Brain microvascular endothelial cell (primary cell): ENCODE measurements around the gene TMC7.
"Not testable (repeated sequence)": the region's sequence is repeated elsewhere in the genome, so short reads cannot be mapped to it uniquely, and the experiment has no call there.

ENCODE experiments used
- DNase-seq: peaks from one replicate; pipeline ENCODE4 v3.0.0-alpha.2; 2020
- H3K27ac ChIP-seq: fragments of 250-450 bp; sonication (Bioruptor Pico); 2 replicates; pipeline ENCODE4 v1.5.1; 2020; ENCODE audit warnings: mild to moderate bottlenecking, moderate library complexity
- H3K27me3 ChIP-seq: fragments of 250-450 bp; sonication (Bioruptor Pico); replicated peaks from 2 replicates; pipeline ENCODE4 v1.5.1; 2020; ENCODE audit warnings: mild to moderate bottlenecking
- H3K36me3 ChIP-seq: fragments of 250-450 bp; sonication (Bioruptor Pico); replicated peaks from 2 replicates; pipeline ENCODE4 v1.5.1; 2020; ENCODE audit warnings: mild to moderate bottlenecking
- H3K4me3 ChIP-seq: 2 replicates; pipeline ENCODE4 v1.5.1; 2011; ENCODE audit warnings: low read depth, mild to moderate bottlenecking, control low read depth, low read length, moderate library complexity
- CTCF ChIP-seq: IDR thresholded peaks from 2 replicates; pipeline ENCODE4 v1.5.1; 2011; ENCODE audit warnings: low read depth, mild to moderate bottlenecking, moderate library complexity, low read length, control low read depth, inconsistent platforms; ENCODE audit errors: missing control alignments
- in situ Hi-C: cut with HindIII; loops from 2 replicates; pipeline ENCODE4 v1.10.0; 2017; ENCODE audit warnings: low sequenced_read_pairs, low pct_ligation_motif_present

Gene TMC7

GRCh38 chr16:18953547-18953946 is 30.2 kb upstream of the TMC7 start:
- no peak for DNase-seq
- no peak overlapping the region for H3K4me3 ChIP-seq
- TF ChIP-seq CTCF: no peak
- H3K27ac ChIP-seq: no peak overlapping the region
- H3K36me3 ChIP-seq: no peaks in the 10 kb centered on the region
- no peaks in the 10 kb centered on the region for H3K27me3 ChIP-seq
- in situ Hi-C loops: no loop called here

- H3K4me3 ChIP-seq, H3K27ac ChIP-seq, in situ Hi-C loops, H3K36me3 ChIP-seq, DNase-seq, H3K27me3 ChIP-seq: not testable (repeated sequence)
Measured at GRCh38 chr16:18955874-18956580, 27.7 kb upstream of the TMC7 start.

- DNase-seq, H3K27me3 ChIP-seq, H3K27ac ChIP-seq, H3K4me3 ChIP-seq, in situ Hi-C loops, H3K36me3 ChIP-seq: not testable (repeated sequence)
Measured at GRCh38 chr16:18956658-18957241, 27.0 kb upstream of the TMC7 start.

- in situ Hi-C loops: no loop called here
- Histone ChIP-seq H3K27ac (no peak overlapping the region), H3K27me3 (no peaks in the 10 kb centered on the region), H3K4me3 (no peak overlapping the region), H3K36me3 (no peaks in the 10 kb centered on the region)
- no peak for DNase-seq
- no peak for TF ChIP-seq CTCF
Measured at GRCh38 chr16:18958621-18959029, 25.1 kb upstream of the TMC7 start.

- Histone ChIP-seq H3K4me3 (no peak overlapping the region), H3K36me3 (no peaks in the 10 kb centered on the region), H3K27me3 (no peaks in the 10 kb centered on the region), H3K27ac (no peak overlapping the region)
- no peak for DNase-seq
- in situ Hi-C loops: no loop called here
- no peak for TF ChIP-seq CTCF
Measured at GRCh38 chr16:18959031-18959505, 24.7 kb upstream of the TMC7 start.

GRCh38 chr16:18965555-18965954 is 18.2 kb upstream of the TMC7 start:
- in situ Hi-C loops: no loop called here
- H3K4me3 ChIP-seq: no peak overlapping the region
- no peak for TF ChIP-seq CTCF

GRCh38 chr16:18966791-18967190 is 16.9 kb upstream of the TMC7 start:
- H3K4me3 ChIP-seq: no peak overlapping the region
- no peak for TF ChIP-seq CTCF
- H3K27me3 ChIP-seq: no peaks in the 10 kb centered on the region
- in situ Hi-C loops: no loop called here
- H3K36me3 ChIP-seq: no peaks in the 10 kb centered on the region
- no peak for DNase-seq
- no peak overlapping the region for H3K27ac ChIP-seq

More at GRCh38 chr16:18965555-18965954, 18.2 kb upstream of the TMC7 start:
- Histone ChIP-seq H3K27me3 (no peaks in the 10 kb centered on the region), H3K36me3 (no peaks in the 10 kb centered on the region), H3K27ac (no peak overlapping the region)
- DNase-seq: no peak
